Heart right ventricle (tissue), 16 donors: Measurements from ENCODE around the gene DNAJC1. TPM values are rescaled to one million over a fixed set of nuclear protein-coding genes. Genes with fewer than 3 reads are reported as not detected.

Source experiments
- ATAC-seq, 8 donors: fragments of 200-7000 bp; cut with Tn5 transposase; one replicate each; pipeline ENCODE4 v1.9.1; 2020; ENCODE audit warnings: mild to moderate bottlenecking in 8 of 8, moderate library complexity in 8 of 8, moderate number of reproducible peaks in 1 of 8
- DNase-seq, 2 donors: peaks; one replicate each; pipeline ENCODE4 v3.0.0-alpha.2; 2020
- H3K27ac ChIP-seq, 10 donors: fragments of 200-600 bp; sonication (generic) in 2 of 10; one replicate each; pipeline versions ENCODE4 v1.5.0 to v1.8.0; 2020 to 2022; ENCODE audit warnings: mild to moderate bottlenecking in 3 of 10
- H3K27me3 ChIP-seq, 7 donors: fragments of 200-600 bp; one replicate each; pipeline ENCODE4 v1.8.0; 2021 to 2022; ENCODE audit warnings: mild to moderate bottlenecking in 2 of 7
- H3K36me3 ChIP-seq, 9 donors: fragments of 200-600 bp; sonication (generic) in 1 of 9; one replicate each; pipeline versions ENCODE4 v1.5.0 to v1.8.0; 2020 to 2022; ENCODE audit warnings: mild to moderate bottlenecking in 2 of 9
- H3K4me1 ChIP-seq, 9 donors: fragments of 200-600 bp; sonication (generic) in 1 of 9; one replicate each; pipeline versions ENCODE4 v1.5.0 to v1.8.0; 2020 to 2022; ENCODE audit warnings: mild to moderate bottlenecking in 4 of 9
- H3K4me3 ChIP-seq, 10 donors: fragments of 200-600 bp; sonication (generic) in 2 of 10; one replicate each; pipeline versions ENCODE4 v1.5.0 to v1.8.0; 2020 to 2022; ENCODE audit warnings: mild to moderate bottlenecking in 7 of 10, moderate library complexity in 2 of 10
- H3K9me3 ChIP-seq, 11 donors: fragments of 200-600 bp in 10 of 11; sonication (generic) in 2 of 11; one replicate each; pipeline versions ENCODE4 v1.5.0 to v1.8.0; 2013 to 2022; ENCODE audit warnings: mild to moderate bottlenecking in 2 of 11, control low read depth in 1 of 11, moderate library complexity in 1 of 11
- CTCF ChIP-seq, 9 donors: fragments of 200-600 bp; sonication (generic) in 2 of 9; IDR thresholded peaks; one replicate each; pipeline versions ENCODE4 v1.5.0 to v1.8.0; 2021 to 2022; ENCODE audit warnings: antibody characterized with exemption in 9 of 9, mild to moderate bottlenecking in 5 of 9, moderate library complexity in 1 of 9
- WGBS, 2 donors: extraction: QIAGEN DNeasy Blood & Tissue Kit; methylation state at CpG; one replicate each; pipeline ENCODE4 v1.1.7; 2013; ENCODE audit warnings: inconsistent platforms in 1 of 2; 5-methylcytosine and 5-hydroxymethylcytosine counted together
- intact Hi-C, 10 donors: fragments of 100-400 bp; cut with DNase I; formaldehyde crosslinking; loops; one replicate each; pipeline versions ENCODE4 v1.11.1 to v1.14.2; 2022
- polyA plus RNA-seq, 2 donors: library from polyadenylated mRNA; stranded (reverse); fragments of 200-250 nt; gene quantifications; one replicate each; pipeline ENCODE4 v1.2.3, GENCODE V29; 2013
- total RNA-seq, 10 donors: library from RNA; stranded (reverse); fragmentation: NEBNext Ultra II Directional in 3 of 10; extraction: Animal tissue kit (Norgen Biotek cat#: 25700) in 3 of 10; gene quantifications; one replicate each; pipeline versions ENCODE4 v1.2.1 to v1.2.4, GENCODE V29; 2021 to 2023
- donor health status: Arrhythmogenic right ventricular cardiomyopathy.
- donor health status: ischemic (EF 13 %, LVEDD 7.1; RV severe dilation, severe dysfunction).
- donor health status: healthy with polysubstance abuse.
- donor health status: DM: no; HTN: yes; CAD: no.
- donor health status: DM: no; HTN: no; CAD: no.
- donor health status: ischemic (EF 25% LVEDD 6.9; RV normal size, moderate dysfunction).
- donor health status: ischemic (EF 25% LVEDD 5.7; RV mildly dilated, moderate dysfunction).
- donor health status: healthy.
- donor health status: DM: yes; HTN: yes; CAD: no.
- donor health status: Ischemic cardiomyopathy.
- donor health status: ischemic (EF 35%, LVEDD 5.7; RV mildly dilated, moderate dysfunction).
- donor health status: nonischemic (EF 11% LVEDD 7.7; RV severe dilation, severe dysfunction).
- donor health status: DM: yes; HTN: yes; CAD: no.
- donor health status: PGD.
- donor health status: ischemic (EF 29% LVEDD 5.4; RV normal size, mild dysfunction).
- donor health status: nonischemic (EF 23%, LVEDD 6.1; RV moderate dilation, normal function).

The DNAJC1 gene
- total and polyA plus RNA-seq, 12 donors, result 8.9 to 26.8 (median 11.4) TPM

DNA sequence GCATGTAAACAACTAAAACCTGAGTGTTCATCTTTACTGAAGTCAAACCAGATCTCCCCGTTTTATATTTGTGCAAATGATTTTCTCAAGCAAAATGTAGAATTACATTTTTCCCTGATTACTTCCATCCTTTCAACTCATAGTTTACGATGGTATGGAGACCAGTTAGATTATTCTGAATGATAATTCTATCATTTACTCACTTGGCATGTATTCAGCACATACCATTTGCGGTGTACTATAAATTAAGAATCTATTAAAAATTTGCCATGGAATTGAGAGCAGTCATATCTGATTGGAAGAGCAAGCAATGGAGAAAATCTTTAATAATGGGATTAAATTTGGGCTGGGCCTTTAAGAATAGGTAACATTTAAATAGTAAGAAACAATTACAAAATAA is 22.4 kb downstream of the DNAJC1 start:
- no peaks in the 10 kb centered on the region for H3K36me3 ChIP-seq
- DNase-seq, result no peak
- peaks cover 0 to 18% (median 8%) of the 10 kb centered on the region in 9 donors for H3K4me1 ChIP-seq
- H3K4me3 ChIP-seq, result no peak overlapping the region
- H3K9me3 ChIP-seq, result peaks cover 0 to 7% (median 0%) of the 10 kb centered on the region in 11 donors
- TF ChIP-seq CTCF (IDR thresholded peaks at IDR 0.05), result no peak
- intact Hi-C loops, result no loop called here
- 69 to 89% methylated on average over 3 of the region's 3 CpGs for WGBS, 2 donors
- no peak for ATAC-seq
- H3K27me3 ChIP-seq, result no peaks in the 10 kb centered on the region
- H3K27ac ChIP-seq, result no peak overlapping the region

- intact Hi-C loops, result no loop called here
- TF ChIP-seq CTCF (IDR thresholded peaks at IDR 0.05), result no peak
- no peak for DNase-seq
- no peak for ATAC-seq
- Histone ChIP-seq H3K36me3 (no peaks in the 10 kb centered on the region), H3K4me1 (peaks cover 0 to 18% (median 8%) of the 10 kb centered on the region in 9 donors), H3K27me3 (no peaks in the 10 kb centered on the region), H3K4me3 (no peak overlapping the region), H3K27ac (no peak overlapping the region), H3K9me3 (peaks cover 0 to 3% (median 0%) of the 10 kb centered on the region in 11 donors)
Observed at GRCh38 chr10:21980691-21981090, 22.8 kb downstream of the DNAJC1 start.

DNA sequence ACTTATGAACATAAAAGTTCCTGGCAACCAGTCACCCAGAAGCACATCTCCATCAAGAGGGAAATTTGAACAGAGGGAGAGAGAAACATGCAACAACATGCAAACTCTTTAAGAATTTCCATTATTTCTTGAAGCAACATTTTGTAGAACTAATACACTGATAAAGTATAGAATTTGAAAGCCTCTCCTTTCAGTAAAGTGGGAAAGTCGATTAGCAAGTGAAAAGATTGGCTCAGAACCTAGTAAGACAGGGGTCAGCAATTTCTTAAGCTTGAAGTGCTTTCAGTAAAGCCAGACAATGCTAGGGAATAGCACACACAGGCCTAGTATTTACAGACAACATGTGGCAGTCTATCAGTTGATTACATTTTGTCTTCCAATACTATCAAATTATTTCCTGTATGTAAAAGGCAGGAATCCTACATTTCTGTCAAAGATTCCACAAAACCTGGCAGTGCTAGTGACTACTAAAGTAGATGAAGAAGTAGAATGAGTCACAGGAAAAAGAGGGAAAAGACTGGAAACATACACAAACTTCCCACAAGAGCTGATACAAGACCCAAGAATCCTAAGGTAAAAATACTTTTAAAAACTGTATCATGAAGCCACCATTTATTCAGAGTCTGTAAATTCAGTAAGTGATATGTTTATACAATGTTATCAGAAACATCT is 25.2 kb downstream of the DNAJC1 start:
- Histone ChIP-seq H3K4me1 (peaks cover 0 to 21% (median 8%) of the 10 kb centered on the region in 9 donors), H3K27ac (no peak overlapping the region), H3K9me3 (peaks cover 0 to 3% (median 0%) of the 10 kb centered on the region in 11 donors), H3K27me3 (no peaks in the 10 kb centered on the region), H3K36me3 (no peaks in the 10 kb centered on the region), H3K4me3 (no peak overlapping the region)
- intact Hi-C loops, result no loop called here
- DNase-seq (no peak), ATAC-seq (no peak)
- WGBS, 2 donors, result 11 to 16% methylated on average over 1 of the region's 1 CpG
- TF ChIP-seq CTCF (IDR thresholded peaks at IDR 0.05), result no peak

DNA sequence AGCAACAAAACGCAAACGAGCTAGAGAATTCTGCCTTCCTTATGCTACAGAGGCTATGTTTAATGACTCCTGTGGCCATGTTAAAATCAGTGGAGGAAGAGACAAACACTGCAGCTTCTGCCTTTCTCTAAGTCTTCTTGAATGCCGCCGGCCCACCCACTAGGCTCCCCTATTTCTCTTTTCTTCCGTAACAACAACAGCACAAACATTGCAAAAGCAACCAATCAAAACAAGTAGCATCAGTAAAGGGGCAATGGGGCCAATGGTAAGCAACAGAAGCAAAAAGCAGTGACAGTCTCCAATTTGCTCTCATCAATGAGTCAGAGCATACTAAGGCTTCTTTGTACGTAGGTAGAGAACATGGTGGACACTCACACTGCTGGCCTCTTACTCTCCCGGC is 26.8 kb downstream of the DNAJC1 start:
- no peak for ATAC-seq
- intact Hi-C loops, result no loop called here
- 90% methylated on average over 7 of the region's 7 CpGs for WGBS, 2 donors
- Histone ChIP-seq H3K9me3 (no peaks in the 10 kb centered on the region), H3K4me1 (peaks cover 0 to 31% (median 14%) of the 10 kb centered on the region in 9 donors), H3K27ac (no peak overlapping the region), H3K36me3 (no peaks in the 10 kb centered on the region), H3K4me3 (no peak overlapping the region), H3K27me3 (no peaks in the 10 kb centered on the region)
- DNase-seq, result no peak
- no peak for TF ChIP-seq CTCF (IDR thresholded peaks at IDR 0.05)
